Measurements from ENCODE around the gene DYNLT2. TPM values are rescaled to one million over a fixed set of nuclear protein-coding genes. Genes with fewer than 3 reads are reported as not detected.

Gene DYNLT2
- total RNA-seq, 1 donor, result 1.7 TPM

DNA sequence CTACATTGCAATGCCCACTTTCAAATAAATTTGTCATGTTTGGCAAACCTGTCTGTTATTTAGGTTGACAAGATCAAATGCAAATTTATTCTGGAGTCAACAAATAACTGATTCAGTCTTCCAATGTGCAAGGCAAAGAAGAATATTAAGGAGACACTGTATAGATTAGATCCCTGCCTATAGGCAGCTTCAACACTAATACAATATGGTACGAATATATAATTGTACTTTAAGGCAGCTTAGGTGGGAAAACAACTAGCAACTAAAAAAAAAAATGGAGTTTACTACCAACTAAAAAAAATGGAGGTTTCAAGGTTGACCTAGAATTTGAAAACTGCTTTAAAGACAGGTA lies 25.3 kb downstream of the DYNLT2 start:
- TF ChIP-seq, protein P1, sequence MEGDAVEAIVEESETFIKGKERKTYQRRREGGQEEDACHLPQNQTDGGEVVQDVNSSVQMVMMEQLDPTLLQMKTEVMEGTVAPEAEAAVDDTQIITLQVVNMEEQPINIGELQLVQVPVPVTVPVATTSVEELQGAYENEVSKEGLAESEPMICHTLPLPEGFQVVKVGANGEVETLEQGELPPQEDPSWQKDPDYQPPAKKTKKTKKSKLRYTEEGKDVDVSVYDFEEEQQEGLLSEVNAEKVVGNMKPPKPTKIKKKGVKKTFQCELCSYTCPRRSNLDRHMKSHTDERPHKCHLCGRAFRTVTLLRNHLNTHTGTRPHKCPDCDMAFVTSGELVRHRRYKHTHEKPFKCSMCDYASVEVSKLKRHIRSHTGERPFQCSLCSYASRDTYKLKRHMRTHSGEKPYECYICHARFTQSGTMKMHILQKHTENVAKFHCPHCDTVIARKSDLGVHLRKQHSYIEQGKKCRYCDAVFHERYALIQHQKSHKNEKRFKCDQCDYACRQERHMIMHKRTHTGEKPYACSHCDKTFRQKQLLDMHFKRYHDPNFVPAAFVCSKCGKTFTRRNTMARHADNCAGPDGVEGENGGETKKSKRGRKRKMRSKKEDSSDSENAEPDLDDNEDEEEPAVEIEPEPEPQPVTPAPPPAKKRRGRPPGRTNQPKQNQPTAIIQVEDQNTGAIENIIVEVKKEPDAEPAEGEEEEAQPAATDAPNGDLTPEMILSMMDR (IDR thresholded peaks at IDR 0.05; ENCODE audit: insufficient read depth, low read length), result no peak
- no peak for DNase-seq (ENCODE audit: low read depth)

DNA sequence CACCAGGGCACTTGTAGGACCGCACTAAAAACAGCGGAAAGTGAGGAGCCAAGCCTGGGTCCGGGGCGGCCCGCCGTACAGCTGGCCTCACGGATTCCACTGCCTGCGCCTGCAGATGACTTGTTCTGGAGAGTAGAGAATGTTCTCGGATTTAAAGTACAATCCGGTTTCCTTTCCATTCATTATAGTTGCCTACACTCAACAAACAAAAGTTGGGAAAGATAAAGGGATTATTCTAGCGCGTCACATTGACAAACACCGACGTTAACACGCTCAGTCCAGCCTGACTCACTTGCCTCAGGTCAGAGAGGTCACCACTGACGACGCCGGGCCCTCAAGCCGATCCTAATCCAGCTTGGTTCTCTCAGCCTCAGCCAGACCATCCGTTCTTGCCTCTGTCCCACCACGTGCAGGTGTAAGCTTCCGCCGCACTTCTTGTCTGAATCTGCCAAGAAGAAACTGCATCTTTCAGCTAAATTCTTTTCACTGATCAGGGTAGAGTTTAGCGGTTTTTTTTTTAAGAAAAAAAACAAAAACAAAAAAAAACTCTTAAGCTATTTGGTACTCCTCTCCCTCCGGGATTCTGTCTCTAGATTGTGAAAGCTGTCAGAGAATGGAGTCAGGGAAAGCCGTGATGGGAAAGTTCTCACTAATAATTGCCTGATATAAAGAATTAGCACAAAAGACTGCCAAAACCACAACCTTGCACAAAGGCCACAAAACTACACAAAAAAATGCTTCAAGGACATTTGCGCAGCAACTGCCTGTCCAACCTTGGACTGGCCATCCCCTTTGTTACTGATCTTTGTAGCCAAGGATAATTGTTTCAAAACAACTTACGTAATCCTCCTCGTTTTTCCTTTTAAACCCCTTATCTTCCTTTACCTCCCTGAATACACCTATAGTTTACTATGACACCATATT lies 26.0 kb downstream of the DYNLT2 start:
- TF ChIP-seq, protein P1 (IDR thresholded peaks at IDR 0.05; ENCODE audit: insufficient read depth, low read length), result no peak
- DNase-seq (ENCODE audit: low read depth), result peak; percentile 70
- H3K4me3 ChIP-seq (ENCODE audit: low read depth, low read length), result peak overlapping the region; percentile 64

More for the DNA sequence above, 25.3 kb downstream of the DYNLT2 start:
- H3K4me3 ChIP-seq (ENCODE audit: low read depth, low read length), result no peak overlapping the region

DNA sequence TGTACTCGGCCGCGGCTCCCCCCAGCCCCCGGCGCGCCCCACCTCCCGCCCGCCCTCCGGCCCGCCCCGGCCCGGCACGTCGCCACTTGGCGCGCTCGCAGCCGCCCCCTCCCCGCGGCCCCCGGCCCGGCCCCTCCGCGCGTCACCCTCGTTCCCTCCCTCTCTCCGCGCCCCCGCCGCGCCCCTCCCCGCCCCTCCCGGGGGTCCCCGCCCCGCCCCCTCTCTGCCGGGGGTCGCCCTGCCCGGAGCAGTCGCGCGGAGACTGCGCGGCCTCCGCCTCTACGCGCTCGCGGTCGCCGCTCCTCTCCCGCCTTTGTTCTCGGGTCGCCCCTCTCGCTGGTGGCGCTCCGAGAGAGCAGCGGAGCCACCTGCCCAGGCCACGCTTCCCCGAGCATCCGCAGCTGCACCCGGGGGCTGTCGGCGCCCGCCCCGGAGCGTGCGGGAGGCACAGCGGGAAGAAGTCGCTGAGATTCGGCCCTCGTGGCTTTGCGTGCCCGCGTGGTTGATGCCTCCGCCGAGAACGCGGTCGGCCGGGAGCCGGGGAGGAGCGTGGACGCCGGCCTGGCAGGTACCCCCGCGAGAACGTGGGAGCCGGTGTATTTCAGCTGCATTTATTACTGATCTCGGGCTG lies 26.8 kb downstream of the DYNLT2 start, which contains the start of gene PHF10:
PHF10 (minus strand) TSS at position 7 of the 631 bp plus-strand sequence. CDS start 569 bp downstream, outside the sequence.
- TF ChIP-seq, protein P1 (IDR thresholded peaks at IDR 0.05; ENCODE audit: insufficient read depth, low read length), result no peak
- H3K4me3 ChIP-seq (ENCODE audit: low read depth, low read length), result peak within 1 kb of the TSS; percentile 75
- peak; percentile 18 for DNase-seq (ENCODE audit: low read depth)

DNA sequence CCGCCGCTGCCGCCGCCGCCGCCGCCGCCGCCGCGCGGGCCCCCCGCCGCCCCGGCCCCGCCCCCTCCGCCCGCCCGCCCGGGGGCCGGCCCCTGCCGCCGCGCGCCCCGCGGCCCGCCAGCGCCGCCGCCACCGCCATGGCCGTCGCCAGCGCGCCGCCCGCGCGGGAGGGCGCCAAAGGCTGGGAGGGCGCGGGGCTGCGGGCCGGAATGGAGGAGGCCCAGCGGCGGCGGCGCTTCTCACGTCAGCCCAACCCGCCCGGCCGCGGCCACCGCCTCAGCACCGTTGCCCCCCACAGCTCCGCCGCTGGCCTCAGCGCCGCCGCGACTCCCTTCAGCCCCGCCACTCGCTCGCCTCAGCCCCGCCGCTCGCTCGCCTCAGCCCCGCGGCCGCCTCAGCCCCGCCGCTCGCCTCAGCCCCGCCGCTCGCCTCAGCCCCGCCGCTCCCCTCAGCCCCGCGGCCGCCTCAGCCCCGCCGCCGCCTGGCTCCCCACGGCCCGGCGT lies 27.3 kb downstream of the DYNLT2 start:
- DNase-seq (ENCODE audit: low read depth), result no peak

DNA sequence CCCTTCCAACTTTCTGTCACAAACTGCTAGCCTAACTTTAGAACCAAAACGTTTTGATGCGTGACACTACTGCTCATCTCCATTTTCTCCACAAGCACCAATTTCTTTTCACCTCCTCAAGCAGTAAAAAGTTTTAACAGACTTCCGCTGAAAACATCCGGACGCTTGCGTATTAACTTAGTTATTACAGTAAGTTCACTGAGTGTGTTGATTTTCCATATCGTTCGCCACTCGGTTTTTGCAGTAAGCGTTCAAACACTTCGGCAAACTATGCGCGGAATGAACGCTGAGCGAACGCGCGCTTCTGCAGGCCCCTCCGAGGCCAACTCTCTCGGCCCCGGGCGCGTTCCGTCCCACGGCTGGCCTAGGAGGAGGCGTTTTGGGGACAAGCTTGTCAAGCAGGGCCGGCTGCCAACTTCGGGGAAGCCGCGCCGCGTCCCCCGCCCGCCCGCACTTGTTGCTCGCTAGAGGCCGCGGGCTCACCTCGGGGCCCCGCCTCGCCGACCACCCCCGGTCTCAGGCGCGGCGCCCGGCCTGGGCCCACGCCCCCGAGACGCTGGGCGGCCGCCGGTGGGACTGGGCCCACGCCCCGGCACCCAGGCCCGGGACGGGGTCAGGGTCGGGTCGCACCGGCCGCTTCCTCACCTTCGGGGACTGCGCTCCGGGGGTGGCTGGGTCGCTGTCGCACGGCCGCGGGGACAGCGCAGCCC lies 28.0 kb downstream of the DYNLT2 start:
- TF ChIP-seq, protein P1 (IDR thresholded peaks at IDR 0.05; ENCODE audit: insufficient read depth, low read length), result no peak
- H3K4me3 ChIP-seq (ENCODE audit: low read depth, low read length), result peak overlapping the region; percentile 75
- peak; percentile 75 for DNase-seq (ENCODE audit: low read depth)

More for the DNA sequence above, 27.3 kb downstream of the DYNLT2 start:
- TF ChIP-seq, protein P1 (IDR thresholded peaks at IDR 0.05; ENCODE audit: insufficient read depth, low read length), result no peak
- peak overlapping the region; percentile 64 for H3K4me3 ChIP-seq (ENCODE audit: low read depth, low read length)

Data from fibroblast of the aortic adventitia (primary cell).